GM23338 (cell line): ENCODE results near the gene GAS6.

Experiments used
- CREB1 ChIP-seq: fragments of 250-450 bp; sonication (Bioruptor Pico); IDR thresholded peaks from 2 replicates; pipeline ENCODE4 v1.5.0; 2020; ENCODE audit warnings: low read depth, mild to moderate bottlenecking, moderate library complexity
- CTCF ChIP-seq, 2 experiments: fragments of 200-600 bp in 1 of 2; sonication (generic) in 1 of 2; conservative IDR thresholded peaks; 2 replicates each; pipeline versions ENCODE4 v1.5.1 to v1.6.1; 2016 to 2017; ENCODE audit warnings: antibody characterized with exemption in 2 of 2, low read depth in 2 of 2, mild to moderate bottlenecking in 2 of 2, moderate library complexity in 1 of 2
- ETS1 ChIP-seq: IDR thresholded peaks from 2 replicates; pipeline ENCODE4 v1.6.1; 2016; ENCODE audit warnings: antibody characterized with exemption
- EZH2 ChIP-seq: fragments of 200-600 bp; sonication (generic); IDR thresholded peaks from one replicate; pipeline ENCODE4 v1.8.0; 2017; ENCODE audit warnings: antibody characterized with exemption, mild to moderate bottlenecking, low read depth; ENCODE audit not compliant: unreplicated experiment
- EZH2phosphoT487 ChIP-seq: fragments of 200-600 bp; sonication (generic); IDR thresholded peaks from one replicate; pipeline ENCODE4 v1.8.1; 2018; ENCODE audit warnings: antibody characterized with exemption; ENCODE audit not compliant: unreplicated experiment
- JUNB ChIP-seq: IDR thresholded peaks from one replicate; pipeline ENCODE4 v1.6.1; 2016; ENCODE audit warnings: antibody characterized with exemption; ENCODE audit not compliant: unreplicated experiment
- NANOG ChIP-seq: IDR thresholded peaks from 2 replicates; pipeline ENCODE4 v1.6.1; 2016; ENCODE audit warnings: antibody characterized with exemption, borderline replicate concordance
- POLR2AphosphoS5 ChIP-seq: IDR thresholded peaks from 2 replicates; pipeline ENCODE4 v1.6.1; 2016; ENCODE audit warnings: antibody characterized with exemption, low read depth
- REST ChIP-seq: IDR thresholded peaks from one replicate; pipeline ENCODE4 v1.6.1; 2018; ENCODE audit warnings: antibody characterized with exemption; ENCODE audit not compliant: unreplicated experiment
- STAT1 ChIP-seq: IDR thresholded peaks from one replicate; pipeline ENCODE4 v1.6.1; 2016; ENCODE audit warnings: antibody characterized with exemption; ENCODE audit not compliant: unreplicated experiment
- ZNF114 ChIP-seq: fragments of 250-450 bp; sonication (Bioruptor Pico); IDR thresholded peaks from 2 replicates; pipeline ENCODE4 v1.5.0; 2020; ENCODE audit warnings: mild to moderate bottlenecking, moderate library complexity
- ZNF331 ChIP-seq: fragments of 250-450 bp; sonication (Bioruptor Pico); IDR thresholded peaks from 2 replicates; pipeline ENCODE4 v1.5.0; 2020; ENCODE audit warnings: low read depth, mild to moderate bottlenecking, moderate library complexity
- ZNF462 ChIP-seq: fragments of 250-450 bp; sonication (Bioruptor Pico); IDR thresholded peaks from 2 replicates; pipeline ENCODE4 v1.5.0; 2020; ENCODE audit warnings: mild to moderate bottlenecking, moderate library complexity

- TF ChIP-seq CTCF (conservative IDR thresholded peaks at IDR 0.05; ENCODE audit: low read depth in 2 of 2), result no peak
- TF ChIP-seq POLR2AphosphoS5, result no peak
- no peak for TF ChIP-seq EZH2
- no peak for TF ChIP-seq EZH2phosphoT487
- TF ChIP-seq CREB1 (CRISPR knock-in tag), result no peak
- no peak for TF ChIP-seq JUNB
- no peak for TF ChIP-seq REST
- no peak for TF ChIP-seq ZNF462
- no peak for TF ChIP-seq ETS1
- no peak for TF ChIP-seq ZNF114 (CRISPR knock-in tag)
- no peak for TF ChIP-seq STAT1
- no peak for TF ChIP-seq NANOG
- no peak for TF ChIP-seq ZNF331
These were observed 81.4 kb downstream of the GAS6 start for GRCh38 chr13:113782472-113782871.
